Activated effector memory CD4-positive, alpha-beta T cell treated with anti-CD3 and anti-CD28 coated beads, Interleukin-2, amount 50 U/mL, for 16 hours (primary cell): Measurements from ENCODE around the gene PHTF2.
"Not testable (repeated sequence)": the region's sequence is repeated elsewhere in the genome, so short reads cannot be mapped to it uniquely, and the experiment has no call there.

Experiments
- DNase-seq: peaks from one replicate; pipeline ENCODE4 v3.0.0-alpha.2; 2020

PHTF2 gene

DNA sequence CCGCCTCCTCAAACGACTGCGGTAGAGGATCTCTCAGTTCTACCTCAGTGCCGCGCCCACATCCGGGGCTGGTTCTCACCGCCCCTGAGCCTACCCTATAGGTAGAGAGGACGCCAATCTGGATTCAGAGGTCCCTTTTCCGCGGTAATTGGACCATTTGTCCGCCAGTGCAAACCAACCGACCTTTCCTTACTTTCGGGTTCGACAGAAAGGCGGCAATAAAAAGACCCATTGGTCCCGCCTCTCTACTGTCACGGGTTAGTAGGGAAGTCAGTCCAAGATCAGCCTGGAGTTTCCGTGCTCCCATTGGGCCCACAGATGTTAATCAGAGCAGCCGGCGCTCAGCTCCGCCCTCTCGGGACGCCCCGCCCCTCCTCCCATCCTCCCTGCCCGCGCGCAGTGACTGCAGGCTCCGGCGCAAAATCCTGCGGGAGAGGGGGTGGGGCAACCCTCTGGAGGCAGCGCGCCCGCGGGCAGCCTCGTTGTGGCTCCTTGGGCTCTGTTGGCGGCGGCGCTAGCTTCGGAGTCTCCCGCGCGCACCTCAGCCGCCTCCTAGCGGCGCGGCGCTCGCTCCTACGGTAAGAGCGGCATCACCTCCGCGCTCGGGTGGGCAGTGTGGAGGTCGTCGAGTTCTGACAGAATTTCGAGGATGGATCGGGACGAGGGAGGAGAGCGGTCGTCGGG, at the start of gene PHTF2, which contains the start of gene TMEM60:
Gene PHTF2, plus strand, starts transcription at position 380 of the 684 bp plus-strand sequence.
Gene TMEM60, minus strand, starts transcription at position 41 of the 684 bp plus-strand sequence. CDS start 4,061 bp downstream, outside the sequence.
- DNase-seq: peak; percentile 98

DNA sequence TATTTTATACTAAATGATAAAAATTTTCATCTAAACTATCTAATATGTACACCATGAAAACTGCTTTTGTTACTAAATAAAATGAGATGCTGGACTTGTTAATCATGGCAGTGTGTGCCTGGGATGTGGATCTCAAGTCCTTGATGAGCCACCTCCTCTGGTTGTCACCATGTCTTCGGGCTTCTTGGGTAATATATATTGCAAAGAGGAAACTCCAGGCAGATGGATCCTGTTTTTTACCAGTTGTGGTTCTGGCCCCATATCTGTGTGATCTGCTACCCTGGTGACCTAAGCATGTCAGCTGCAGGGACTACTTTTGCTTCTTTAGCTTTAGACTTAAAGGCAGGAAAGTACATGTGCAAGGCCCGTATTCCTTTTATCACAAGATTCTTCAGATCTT, 46.6 kb upstream of the PHTF2 start:
- no peak for DNase-seq

DNA sequence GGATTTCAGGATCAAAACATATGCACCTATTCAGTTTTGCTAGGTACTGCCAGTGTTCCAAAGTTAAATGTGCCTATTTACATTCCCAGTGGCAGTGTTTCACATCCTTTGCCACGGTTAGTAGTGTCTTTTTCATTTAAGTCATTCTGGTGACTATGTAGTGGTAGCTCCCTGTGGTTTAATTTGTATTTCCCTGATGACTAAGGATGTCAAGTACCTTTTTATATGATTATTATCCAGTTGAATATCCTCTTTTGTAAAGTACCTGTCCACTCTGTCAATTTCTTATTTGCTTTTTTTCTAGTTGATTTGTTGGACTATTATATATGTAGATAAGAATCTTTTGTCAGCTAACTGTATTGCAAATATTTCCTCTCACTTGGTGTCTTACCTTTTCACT, 45.4 kb upstream of the PHTF2 start:
- no peak for DNase-seq

DNA sequence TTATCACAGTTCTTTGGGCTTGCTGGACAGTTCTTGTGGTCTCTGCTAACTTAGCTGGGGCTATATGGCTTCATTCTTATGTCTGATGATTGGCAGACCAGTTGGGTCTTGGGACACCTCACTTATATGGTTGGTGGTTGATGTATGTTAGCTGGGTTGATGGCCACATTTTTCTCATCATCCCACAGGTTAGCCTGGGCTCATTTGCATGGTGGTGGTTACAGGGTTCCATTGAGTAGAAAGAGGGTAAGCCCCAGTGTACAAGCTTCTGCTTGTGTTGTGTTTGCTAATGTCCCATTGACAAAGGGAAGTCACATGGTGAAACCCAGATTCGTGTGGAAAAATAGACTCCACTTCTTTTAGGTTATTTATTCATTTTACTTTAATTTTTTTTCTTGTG, 41.0 kb upstream of the PHTF2 start:
- DNase-seq: no peak

DNA sequence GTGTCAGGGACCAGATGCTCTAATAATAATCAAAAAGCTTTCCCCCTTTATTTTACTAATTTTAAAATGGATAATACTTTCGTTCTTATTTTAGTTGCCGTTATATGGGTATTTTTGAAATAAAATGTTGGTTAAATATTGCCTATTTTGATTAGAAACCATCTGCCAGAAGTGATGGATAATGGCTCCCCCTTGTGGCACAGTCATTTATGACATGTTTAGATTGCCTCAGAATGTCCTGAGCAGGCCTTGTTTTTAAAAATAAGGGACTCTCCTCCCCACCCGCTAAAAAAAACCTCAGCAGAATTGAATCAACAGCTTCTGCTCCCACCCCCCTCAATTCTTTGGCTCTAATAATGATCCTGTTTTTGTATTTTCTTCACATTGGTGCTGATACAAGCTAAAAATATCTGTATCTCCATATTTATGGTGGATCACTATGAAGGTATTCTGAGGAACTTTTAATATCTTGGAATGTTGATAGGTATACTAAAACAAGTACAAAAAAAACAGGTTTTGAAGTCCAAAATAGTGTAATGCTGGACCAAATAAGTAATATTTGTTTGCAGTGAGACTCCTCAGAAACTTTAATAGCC, 39.2 kb upstream of the PHTF2 start:
- peak; percentile 79 for DNase-seq

DNA sequence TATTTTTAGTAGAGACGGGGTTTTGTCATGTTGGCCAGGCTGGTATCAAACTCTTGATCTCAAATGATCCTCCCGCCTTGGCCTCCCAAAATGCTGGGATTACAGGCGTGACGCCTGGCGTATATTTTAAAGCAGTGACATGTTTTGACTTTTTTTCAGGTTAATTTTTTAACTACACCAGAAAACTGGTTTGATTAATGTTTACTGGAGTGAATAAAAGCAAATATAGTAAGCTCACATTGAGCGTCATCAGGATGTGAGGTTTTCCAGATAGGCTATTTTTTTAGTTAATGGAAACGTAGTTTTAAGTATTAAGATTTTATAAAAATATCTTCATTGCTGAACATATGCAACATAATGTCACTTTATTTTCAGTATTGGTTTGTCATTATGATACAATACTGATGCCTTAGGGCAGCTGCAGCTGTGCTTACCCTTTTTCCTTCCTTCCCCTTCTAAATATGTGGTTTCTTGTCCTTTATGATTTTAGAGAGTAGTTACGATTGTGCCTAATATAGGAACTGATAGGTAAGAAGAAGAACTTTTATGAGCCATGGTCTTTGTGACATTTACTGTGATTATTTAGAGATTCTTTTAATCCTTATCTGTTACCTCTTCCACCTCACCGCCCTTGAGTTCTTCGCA, 37.6 kb upstream of the PHTF2 start:
- DNase-seq: no peak

DNA sequence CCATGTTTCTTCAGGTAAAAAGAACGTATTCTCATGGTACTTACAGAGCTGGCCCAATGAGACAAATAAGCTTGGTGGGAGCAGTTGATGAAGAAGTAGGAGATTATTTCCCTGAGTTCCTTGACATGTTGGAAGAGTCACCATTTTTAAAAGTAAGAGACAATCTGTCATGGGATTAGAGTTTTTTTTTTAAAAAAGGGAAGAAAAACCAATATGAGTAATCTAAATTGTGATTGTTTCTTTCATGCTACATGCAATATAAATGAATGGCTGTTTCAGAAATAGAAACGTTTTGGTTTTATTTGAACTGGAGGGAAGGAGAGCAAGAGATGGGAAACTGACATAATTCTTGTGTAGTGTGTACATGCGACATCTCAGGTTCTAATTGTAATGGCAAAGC, 33.1 kb upstream of the PHTF2 start:
- DNase-seq: no peak

DNA sequence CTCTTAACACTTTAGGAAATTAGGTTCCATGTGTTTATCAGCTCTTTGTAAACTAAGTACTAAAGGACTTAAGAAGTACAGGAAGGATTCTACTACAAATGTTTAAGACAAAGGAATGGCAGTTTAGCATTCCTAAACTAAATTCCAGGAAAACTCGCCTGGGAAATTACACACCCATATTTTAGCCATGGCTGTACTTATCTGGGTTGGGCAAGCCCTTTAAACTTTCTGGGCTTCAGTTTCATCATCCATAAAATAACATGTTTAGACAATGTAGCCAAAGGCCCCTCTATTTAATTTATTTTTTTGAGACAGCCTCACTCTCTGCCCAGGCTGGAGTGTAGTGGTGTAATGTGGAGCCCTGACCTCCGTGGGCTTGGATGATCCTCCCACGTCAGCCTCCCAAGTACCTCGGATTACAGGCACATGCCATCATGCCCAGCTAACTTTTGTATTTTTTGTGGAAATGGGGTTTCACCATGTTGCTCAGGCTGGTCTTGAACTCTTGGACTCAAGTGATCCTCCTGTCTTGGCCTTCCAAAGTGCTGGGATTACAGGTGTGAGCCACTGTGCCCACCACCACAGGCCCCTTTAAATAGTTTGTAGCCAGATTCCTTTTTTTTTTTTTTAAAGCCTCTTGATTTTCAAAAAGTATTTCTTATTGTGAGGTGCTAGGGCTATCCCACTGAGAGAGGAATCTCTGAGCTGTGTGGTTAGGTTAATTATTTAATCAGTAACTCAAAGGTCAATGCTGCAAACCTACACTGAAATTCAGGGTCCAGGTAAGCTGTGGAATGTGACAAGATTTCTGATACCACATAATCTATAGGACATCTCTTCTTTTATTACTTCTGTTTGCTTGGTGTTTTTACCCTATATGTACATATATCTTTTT, 32.4 kb upstream of the PHTF2 start:
- no peak for DNase-seq

DNA sequence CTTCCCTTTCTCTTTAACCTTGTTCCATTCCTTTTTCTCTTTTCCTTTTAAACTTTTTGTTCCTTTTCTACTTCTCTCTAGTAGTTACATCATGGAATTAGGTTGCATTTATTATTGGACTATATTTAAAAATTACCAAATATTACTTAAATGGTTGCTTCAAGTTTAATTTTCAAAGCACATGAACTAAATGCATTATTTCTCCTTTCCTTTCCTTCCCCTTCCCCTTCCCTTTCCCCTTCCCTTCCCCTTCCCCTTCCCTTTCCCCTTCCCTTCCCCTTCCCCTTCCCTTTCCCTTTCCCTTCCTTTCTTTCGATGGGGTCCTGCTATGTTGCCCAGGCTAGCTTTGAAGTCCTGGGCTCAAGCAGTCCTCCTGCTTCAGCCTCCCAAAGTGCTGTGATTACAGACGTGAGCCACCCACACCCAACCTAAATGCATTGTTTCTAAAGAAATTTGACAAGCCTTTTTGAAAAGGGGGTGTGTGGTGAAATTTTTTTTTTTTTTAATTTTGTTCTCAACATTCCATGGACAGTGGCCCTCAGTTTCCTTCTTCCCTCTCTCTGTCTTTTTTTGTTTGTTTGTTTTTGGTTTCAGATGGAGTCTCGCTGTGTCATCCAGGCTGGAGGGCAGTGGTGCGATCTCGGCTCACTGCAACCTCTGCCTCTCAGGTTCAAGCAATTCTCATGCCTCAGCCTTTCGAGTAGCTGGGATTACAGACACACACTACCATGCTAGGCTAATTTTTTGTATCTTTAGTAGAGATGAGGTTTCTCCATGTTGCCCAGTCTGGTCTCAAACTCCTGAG, 31.6 kb upstream of the PHTF2 start:
- no peak for DNase-seq

DNA sequence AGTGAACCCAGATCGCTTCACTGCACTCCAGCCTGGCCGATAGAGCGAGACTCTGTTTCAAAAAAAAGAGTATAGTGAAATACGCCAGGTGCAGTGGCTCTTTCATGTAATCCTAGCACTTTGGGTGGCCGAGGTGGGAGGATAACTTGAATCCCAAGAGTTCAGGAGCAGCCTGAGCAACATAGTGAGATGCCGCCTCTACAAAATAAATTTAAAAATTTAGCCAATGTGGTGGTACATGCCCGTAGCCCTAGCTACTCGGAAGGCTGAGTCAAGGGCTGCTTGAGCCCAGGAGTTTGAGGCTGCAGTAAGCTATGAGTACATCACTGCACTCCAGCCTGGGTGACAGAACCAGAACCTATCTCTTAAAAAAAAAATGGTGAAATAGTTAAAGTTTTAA, 28.3 kb upstream of the PHTF2 start:
- no peak for DNase-seq

DNA sequence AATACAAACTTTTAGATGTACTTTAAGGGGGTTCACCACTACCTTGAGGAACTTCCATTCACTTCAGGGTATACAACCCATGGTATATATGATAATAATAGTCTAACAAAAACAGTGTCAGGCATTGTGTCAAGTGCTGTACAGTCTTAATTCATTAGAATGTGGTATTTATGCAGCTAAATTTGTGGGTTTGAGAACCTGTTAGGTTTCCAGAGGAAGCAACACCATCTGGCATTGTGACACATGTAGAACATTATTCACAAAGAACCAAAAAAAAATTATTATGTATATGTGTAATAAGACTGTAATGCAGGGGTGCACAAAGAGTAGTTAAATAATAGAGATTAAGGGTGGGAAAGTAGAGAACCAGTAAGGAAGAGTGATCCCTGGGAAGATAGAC, 26.7 kb upstream of the PHTF2 start:
- no peak for DNase-seq

DNA sequence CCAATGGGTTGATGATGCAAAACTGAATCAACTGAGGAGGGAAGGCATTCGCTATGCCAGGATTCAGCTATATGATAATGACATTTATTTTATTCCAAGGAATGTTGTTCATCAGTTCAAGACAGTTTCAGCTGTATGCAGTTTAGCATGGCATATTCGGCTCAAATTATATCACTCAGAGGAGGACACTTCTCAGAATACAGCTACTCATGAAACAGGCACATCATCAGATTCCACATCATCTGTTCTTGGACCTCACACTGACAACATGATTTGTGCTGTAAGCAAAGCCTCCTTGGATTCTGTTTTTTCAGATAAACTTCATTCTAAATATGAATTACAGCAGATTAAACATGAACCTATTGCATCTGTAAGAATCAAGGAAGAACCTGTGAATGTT, 20.0 kb upstream of the PHTF2 start:
- no peak for DNase-seq

DNA sequence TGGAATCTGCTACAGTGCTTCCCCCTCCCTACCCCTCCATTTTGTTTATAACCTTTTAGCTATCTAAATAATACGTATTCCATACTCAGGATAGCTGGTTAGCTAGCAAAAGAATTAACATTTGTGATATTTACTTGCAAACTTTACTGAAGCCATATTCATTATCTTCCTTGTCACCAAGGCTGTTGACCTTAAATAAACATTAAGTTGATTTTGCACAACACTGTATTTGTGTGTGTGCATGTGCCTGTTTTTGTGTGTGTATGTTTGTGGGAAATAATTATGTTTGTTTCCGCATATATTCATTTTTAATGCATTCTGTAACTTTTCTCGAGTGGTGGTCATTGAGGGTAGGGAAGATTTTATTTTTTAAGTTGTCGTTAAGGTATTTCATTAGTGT, 16.2 kb upstream of the PHTF2 start:
- DNase-seq: no peak

DNA sequence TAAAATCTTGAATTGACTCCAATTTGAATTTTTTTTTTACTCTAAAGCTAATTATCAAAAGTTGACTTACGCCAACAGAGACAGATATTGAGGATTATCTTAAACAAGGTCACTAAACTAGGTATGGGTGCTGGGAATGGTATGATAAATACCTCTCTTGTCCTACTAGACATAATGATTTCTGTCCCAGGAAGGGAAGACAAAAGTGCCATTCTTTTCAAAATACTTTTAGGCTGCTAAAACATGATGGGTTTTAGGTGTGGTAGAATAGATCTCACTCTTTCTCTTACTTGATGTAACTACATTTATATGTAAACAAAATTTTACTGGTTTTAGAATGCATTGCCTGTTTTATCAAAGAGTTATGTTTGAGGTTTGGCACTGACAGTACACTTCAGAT, 15.5 kb upstream of the PHTF2 start:
- no peak for DNase-seq

DNA sequence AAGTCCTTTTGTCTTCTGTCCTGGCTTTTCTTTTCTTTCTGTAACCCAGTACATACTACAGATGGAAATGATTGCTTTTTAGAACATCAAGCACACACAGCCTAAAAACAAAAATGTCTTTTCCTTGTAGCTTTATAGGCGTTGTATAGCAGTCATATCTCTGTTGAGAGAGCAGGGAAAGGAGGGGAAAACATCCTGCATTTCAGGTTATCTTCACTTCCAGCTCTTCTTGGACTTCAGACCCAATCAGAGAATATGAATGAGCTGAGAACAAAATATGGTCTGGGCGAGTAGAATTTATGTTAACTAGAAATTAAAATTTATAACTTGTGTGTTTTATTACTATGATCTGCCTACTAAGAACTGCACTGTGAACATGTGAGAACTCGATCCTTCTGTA, 15.0 kb upstream of the PHTF2 start:
- no peak for DNase-seq

DNA sequence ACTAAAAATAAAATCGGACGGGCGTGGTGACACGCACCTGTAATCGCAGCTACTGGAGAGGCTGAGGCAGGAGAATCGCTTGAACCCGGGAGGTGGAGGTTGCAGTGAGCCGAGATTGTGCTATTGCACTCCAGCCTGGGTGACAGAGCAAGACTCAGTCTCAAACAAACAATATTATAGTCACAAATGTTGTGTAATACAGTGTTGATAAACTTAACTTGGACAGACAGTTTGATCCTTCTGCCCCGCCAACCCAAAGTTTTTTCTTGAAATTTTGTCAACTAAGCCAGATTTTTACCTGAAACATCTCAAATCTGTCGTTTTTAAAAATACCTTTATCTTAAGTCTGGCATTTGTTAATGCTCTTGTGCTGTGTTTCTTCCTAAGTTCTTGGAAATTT, 14.1 kb upstream of the PHTF2 start:
- DNase-seq: not testable (repeated sequence)

DNA sequence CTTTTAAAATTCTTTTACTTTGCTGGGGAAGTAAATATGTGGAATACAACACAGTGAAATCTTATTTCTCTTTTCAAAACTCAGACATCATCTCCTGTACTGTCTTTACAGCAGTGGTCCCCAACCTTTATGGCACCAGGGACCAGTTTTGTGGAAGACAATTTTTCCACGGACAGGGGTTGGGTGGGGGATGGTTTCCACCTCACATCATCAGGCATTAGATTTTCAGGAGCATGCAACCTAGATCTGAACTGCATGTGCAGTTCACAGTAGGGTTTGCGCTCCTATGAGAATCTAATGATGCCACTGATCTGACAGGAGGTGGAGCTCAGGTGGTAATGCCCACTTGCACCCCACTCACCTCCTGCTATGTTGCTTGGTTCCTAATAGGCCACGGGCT, 12.6 kb upstream of the PHTF2 start:
- no peak for DNase-seq

DNA sequence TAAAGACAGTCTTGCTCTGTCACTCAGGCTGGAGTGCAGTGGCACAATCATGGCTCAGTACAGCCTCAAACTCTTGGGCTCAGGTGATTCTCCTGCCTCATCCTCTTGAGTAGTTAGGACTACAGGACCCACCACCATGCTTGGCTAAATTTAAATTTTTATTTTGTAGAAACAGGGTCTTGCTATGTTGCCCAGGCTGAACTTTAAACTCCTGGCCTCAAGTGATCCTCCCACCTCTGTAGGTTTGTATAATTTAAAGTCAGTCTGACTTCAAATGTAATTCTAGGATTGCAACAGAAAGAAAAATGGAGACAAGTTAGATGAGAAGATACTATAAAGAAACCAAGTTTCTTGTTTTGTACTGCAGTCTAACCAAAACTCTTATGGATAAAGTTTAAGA, 11.8 kb upstream of the PHTF2 start:
- DNase-seq: no peak

DNA sequence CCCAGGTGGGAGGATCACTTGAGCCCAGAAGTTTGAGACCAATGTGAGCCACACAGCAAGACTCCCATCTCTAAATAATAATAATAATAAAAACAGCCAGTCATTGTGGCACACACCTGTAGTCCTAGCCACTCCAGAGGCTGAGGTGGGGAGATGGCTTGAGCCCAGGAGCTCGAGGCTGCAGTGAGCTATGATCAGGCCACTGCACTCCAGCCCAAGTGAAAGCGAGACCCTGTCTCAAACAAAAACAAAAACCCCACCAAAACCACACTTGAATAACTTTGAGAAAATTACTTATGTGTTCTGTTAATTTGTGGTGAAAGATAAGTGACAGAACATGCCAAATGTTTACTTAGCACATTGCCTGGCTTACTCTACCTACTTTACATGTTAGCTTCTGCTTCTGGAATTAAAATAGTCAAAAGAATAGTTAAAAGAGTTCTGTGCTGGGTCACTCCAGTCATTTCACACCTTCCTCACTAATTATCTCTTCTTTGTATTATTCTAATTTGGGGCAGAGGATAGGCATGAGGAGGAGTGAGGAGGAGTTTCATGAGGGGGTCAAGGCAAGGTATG, 10.2 kb upstream of the PHTF2 start:
- no peak for DNase-seq

DNA sequence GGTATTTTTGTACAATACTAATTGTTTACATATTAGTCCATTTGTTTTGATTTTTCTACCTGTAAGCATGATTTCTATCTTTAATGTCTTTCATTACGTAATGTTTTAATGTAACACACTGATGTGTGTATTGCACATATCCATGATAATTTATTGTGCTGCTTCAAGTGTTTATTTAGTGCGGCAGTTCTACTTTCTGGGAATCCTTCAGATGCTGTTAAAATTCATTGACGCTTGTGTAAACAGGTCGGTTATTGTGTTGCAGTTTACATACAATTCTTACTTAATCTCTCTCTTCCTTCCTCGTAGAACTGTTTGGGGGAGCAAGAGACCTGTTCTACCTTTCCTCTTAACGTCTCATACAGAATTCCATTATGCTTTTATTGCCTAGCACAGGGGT, 7.2 kb upstream of the PHTF2 start:
- no peak for DNase-seq

DNA sequence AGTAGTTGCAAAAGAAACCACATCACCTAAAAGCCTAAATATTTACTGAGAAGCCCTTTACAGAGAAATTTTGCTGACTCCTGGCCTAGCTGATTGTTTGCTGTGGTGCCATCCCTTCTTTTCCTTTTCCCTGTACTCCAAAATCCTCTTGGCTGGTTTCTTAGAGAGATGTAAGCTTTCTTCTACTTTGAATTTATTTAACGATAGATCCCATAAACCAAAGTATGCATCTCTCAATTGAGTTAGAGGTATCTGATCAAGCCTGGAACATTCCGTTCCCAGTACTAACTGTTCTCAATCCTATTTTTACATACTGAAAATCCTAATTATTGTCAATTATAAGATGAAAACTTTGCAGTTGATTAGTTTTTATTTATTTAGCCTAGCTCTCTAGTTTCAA, 6.6 kb upstream of the PHTF2 start:
- no peak for DNase-seq

DNA sequence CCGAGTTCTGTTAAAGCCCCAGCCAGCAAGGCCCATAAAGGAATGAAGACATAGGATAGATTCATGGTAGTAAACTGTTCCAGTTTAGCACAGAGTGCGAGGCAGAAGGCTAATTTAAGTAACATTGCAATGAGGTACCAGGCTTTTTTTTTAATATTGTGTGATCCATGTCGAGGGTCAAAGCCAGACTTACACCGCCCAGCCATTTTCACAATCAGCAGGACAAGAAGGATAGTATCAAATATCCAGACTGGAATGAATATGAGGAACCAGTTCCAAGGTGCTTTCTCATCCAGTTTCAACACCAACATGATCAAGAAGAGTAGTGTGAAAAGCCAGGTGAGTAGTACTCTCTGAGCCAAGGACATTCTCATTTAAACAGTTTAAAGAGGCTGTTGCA, 4.6 kb upstream of the PHTF2 start:
- no peak for DNase-seq
